BE2C (cell line): Measurements from ENCODE around the gene PTPRN2.
"Not testable (repeated sequence)": the region's sequence is repeated elsewhere in the genome, so short reads cannot be mapped to it uniquely, and the experiment has no call there.

Experiments used
- DNase-seq: peaks from one replicate; pipeline ENCODE4 v3.0.0-alpha.2; 2020
- H3K27me3 ChIP-seq: fragments of 250-450 bp; sonication (Bioruptor Pico); 2 replicates; pipeline ENCODE4 v1.5.1; 2020; ENCODE audit warnings: mild to moderate bottlenecking
- H3K36me3 ChIP-seq: fragments of 250-450 bp; sonication (Bioruptor Pico); 2 replicates; pipeline ENCODE4 v1.5.1; 2020; ENCODE audit warnings: mild to moderate bottlenecking
- H3K4me1 ChIP-seq: fragments of 250-450 bp; sonication (Bioruptor Pico); 2 replicates; pipeline ENCODE4 v1.5.1; 2020
- H3K4me3 ChIP-seq: 2 replicates; pipeline ENCODE4 v1.5.1; 2011; ENCODE audit warnings: low read depth, low read length
- H3K9me3 ChIP-seq: fragments of 250-450 bp; sonication (Bioruptor Pico); 2 replicates; pipeline ENCODE4 v1.5.1; 2020
- TF ChIP-seq, protein P1 (sequence below): IDR thresholded peaks from 2 replicates; pipeline ENCODE4 v1.5.1; 2012; ENCODE audit warnings: mild to moderate bottlenecking, low read depth, low read length

PTPRN2 gene

GRCh38 chr7:157937406-157937805, 650.2 kb downstream of the PTPRN2 start:
- no peaks in the 10 kb centered on the region for H3K36me3 ChIP-seq
- H3K9me3 ChIP-seq, result no peaks in the 10 kb centered on the region; the same call in 1 of the 2 replicates
- DNase-seq, result no peak
- H3K4me3 ChIP-seq, result no peak overlapping the region
- TF ChIP-seq, protein P1, sequence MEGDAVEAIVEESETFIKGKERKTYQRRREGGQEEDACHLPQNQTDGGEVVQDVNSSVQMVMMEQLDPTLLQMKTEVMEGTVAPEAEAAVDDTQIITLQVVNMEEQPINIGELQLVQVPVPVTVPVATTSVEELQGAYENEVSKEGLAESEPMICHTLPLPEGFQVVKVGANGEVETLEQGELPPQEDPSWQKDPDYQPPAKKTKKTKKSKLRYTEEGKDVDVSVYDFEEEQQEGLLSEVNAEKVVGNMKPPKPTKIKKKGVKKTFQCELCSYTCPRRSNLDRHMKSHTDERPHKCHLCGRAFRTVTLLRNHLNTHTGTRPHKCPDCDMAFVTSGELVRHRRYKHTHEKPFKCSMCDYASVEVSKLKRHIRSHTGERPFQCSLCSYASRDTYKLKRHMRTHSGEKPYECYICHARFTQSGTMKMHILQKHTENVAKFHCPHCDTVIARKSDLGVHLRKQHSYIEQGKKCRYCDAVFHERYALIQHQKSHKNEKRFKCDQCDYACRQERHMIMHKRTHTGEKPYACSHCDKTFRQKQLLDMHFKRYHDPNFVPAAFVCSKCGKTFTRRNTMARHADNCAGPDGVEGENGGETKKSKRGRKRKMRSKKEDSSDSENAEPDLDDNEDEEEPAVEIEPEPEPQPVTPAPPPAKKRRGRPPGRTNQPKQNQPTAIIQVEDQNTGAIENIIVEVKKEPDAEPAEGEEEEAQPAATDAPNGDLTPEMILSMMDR, result no peak
- H3K4me1 ChIP-seq, result no peaks in the 10 kb centered on the region
- H3K27me3 ChIP-seq, result no peaks in the 10 kb centered on the region

DNA sequence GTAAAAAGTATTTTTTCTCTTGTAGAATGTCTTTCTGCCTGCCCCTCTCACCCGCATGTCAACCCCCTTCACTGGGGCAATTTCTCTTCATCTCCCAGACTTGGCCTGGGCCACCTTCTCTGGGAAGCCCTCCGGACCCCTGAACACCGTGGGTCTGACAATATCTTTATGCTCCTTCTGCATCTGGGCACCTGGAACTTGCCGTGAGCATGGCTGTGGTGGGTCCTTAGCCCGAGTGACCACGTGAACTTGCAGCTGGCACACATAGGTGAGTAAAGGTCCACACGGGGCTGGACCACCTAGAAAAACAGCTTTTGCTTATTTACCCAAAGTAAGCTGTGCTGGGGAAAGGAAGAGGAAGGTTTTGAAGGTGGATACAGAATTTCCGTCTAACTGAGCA, 650.6 kb downstream of the PTPRN2 start:
- Histone ChIP-seq H3K27me3 (no peaks in the 10 kb centered on the region), H3K4me3 (no peak overlapping the region), H3K9me3 (no peaks in the 10 kb centered on the region; the same call in 1 of the 2 replicates), H3K36me3 (no peaks in the 10 kb centered on the region), H3K4me1 (no peaks in the 10 kb centered on the region)
- no peak for DNase-seq
- TF ChIP-seq, protein P1, result no peak

- not testable (repeated sequence) for H3K4me1 ChIP-seq, H3K36me3 ChIP-seq, DNase-seq, H3K27me3 ChIP-seq, H3K4me3 ChIP-seq, H3K9me3 ChIP-seq
Observed at GRCh38 chr7:157935721-157936120, 651.9 kb downstream of the PTPRN2 start.

- H3K27me3 ChIP-seq, H3K4me3 ChIP-seq, H3K4me1 ChIP-seq, DNase-seq, H3K9me3 ChIP-seq, H3K36me3 ChIP-seq: not testable (repeated sequence)
Observed at GRCh38 chr7:157933219-157934155, 654.1 kb downstream of the PTPRN2 start.

DNA sequence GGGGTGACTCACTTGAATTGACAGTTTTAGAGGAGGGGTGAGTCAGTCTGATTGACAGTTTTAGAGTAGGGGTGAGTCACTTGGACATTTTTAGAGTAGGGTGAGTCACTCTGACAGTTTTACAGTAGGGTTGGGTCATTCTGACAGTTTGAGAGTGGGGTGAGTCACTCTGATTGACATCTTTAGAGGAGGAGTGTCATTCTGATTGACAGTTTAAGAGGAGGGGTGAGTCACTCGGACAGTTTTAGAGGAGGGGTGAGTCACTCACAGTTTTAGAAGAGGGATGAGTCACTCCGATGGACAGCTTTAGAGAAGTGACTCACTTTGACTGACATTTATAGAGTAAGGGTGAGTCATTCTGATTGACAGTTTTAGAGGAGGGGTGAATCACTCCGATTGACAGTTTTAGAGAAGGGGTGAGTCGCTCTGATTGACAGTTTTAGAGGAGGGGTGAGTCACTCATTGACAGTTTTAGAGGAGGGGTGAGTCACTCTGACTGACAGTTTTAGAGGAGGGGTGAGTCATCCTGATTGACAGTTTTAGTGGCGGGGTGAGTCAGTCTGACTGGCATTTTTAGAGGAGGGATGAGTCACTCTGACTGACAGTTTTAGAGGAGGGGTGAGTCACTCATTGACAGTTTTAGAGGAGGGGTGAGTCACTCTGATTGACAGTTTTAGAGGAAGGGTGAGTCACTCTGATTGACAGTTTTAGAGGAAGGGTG, 655.0 kb downstream of the PTPRN2 start:
- Histone ChIP-seq H3K27me3 (no peaks in the 10 kb centered on the region), H3K36me3 (no peaks in the 10 kb centered on the region), H3K9me3 (no peaks in the 10 kb centered on the region; the same call in 1 of the 2 replicates), H3K4me1 (no peaks in the 10 kb centered on the region), H3K4me3 (no peak overlapping the region)
- DNase-seq, result no peak
- TF ChIP-seq, protein P1, result no peak

DNA sequence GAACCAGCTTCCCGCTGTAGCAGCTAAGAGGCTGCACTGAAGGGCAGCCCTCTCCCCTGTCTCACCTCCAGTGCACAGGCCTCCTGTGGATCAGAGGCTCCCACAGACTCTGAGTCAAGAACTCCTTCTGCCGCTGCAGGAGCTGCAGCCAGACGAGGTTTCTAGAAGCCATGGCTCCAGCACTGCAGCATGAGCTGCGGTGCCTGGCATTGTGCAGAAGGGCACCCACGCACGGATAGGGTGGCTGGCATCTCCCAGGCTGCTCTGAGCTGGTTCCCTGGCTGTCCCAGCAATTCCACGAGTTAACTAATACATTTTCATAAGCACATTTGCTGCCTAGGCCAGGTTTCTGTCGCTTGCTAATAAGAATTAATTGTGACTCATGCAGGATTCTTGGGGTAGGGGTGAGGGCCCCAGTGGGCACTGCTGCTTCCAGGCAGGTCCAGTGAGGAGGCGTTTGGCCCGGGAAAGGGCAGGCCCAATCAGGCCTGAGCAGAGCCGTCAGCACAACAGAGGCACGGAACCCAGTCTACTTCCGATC, 656.6 kb downstream of the PTPRN2 start:
- Histone ChIP-seq H3K36me3 (no peaks in the 10 kb centered on the region), H3K9me3 (no peaks in the 10 kb centered on the region; the same call in 1 of the 2 replicates), H3K4me3 (no peak overlapping the region), H3K4me1 (no peaks in the 10 kb centered on the region), H3K27me3 (no peaks in the 10 kb centered on the region)
- DNase-seq, result no peak
- TF ChIP-seq, protein P1, result no peak
